T-helper 17 cell (primary cell): Measurements from ENCODE around the gene IKZF3. TPM values are rescaled to one million over a fixed set of nuclear protein-coding genes. Genes with fewer than 3 reads are reported as not detected.

Experiments
- ATAC-seq: fragments of 150-1000 bp; cut with Tn5 transposase; 2 replicates; pipeline ENCODE4 v1.10.0; 2021; ENCODE audit warnings: mild to moderate bottlenecking, moderate library complexity
- DNase-seq, 3 donors: peaks; one replicate each; pipeline versions ENCODE4 v3.0.0 to v3.0.0-alpha.2; 2020 to 2021
- H3K9me3 ChIP-seq: one replicate; pipeline ENCODE4 v1.7.0; 2013; ENCODE audit warnings: low read length, mild to moderate bottlenecking; ENCODE audit not compliant: control insufficient read depth, poor library complexity, severe bottlenecking
- H3K27ac Mint-ChIP-seq: one replicate; pipeline ENCODE4 v1.8.0; 2022; ENCODE audit warnings: mild to moderate bottlenecking, moderate library complexity, mixed read lengths
- H3K27me3 Mint-ChIP-seq: one replicate; pipeline ENCODE4 v1.8.0; 2022; ENCODE audit warnings: mixed read lengths
- H3K36me3 Mint-ChIP-seq: one replicate; pipeline ENCODE4 v1.8.0; 2022; ENCODE audit warnings: low read depth, mixed read lengths
- H3K4me1 Mint-ChIP-seq: one replicate; pipeline ENCODE4 v1.8.0; 2022; ENCODE audit warnings: mild to moderate bottlenecking, mixed read lengths
- H3K4me3 Mint-ChIP-seq: one replicate; pipeline ENCODE4 v1.8.0; 2022; ENCODE audit warnings: mild to moderate bottlenecking, moderate library complexity, mixed read lengths
- total RNA-seq, 4 donors: library from RNA in 2 of 4; stranded (reverse) in 2 of 4; gene quantifications; one replicate each; pipeline ENCODE4 v1.2.3 and lab custom pipeline; 2022 to 2026

The IKZF3 gene
- total RNA-seq, 2 donors from 2014 or later, result 106 to 113 TPM

DNA sequence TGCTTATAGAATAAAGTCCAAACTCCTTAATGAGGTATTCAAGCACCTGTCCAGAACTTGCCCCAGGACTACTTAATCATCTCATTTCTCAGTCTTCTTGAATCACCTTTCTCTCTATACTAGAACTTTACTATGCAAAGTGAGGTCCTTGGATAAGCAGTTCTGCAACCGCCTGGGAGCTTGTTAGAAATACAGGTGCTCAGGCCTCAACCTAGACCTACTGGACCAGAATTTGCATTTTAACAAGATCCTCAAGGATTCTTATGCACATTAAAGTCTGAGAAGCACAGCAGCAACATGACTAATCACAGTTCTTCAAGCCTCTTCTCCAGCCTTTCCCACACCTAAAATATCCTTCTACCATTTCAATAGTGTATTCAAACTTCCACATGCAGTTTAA lies 64.7 kb downstream of the IKZF3 start:
- peaks cover 4% of the 10 kb centered on the region for H3K36me3 Mint-ChIP-seq
- no peak overlapping the region for H3K4me3 Mint-ChIP-seq
- ATAC-seq (no peak), DNase-seq (no peak)
- peaks cover 42% of the 10 kb centered on the region for H3K4me1 Mint-ChIP-seq
- H3K9me3 ChIP-seq, result no peaks in the 10 kb centered on the region
- H3K27me3 Mint-ChIP-seq, result no peaks in the 10 kb centered on the region
- H3K27ac Mint-ChIP-seq, result peak overlapping the region; percentile 94

DNA sequence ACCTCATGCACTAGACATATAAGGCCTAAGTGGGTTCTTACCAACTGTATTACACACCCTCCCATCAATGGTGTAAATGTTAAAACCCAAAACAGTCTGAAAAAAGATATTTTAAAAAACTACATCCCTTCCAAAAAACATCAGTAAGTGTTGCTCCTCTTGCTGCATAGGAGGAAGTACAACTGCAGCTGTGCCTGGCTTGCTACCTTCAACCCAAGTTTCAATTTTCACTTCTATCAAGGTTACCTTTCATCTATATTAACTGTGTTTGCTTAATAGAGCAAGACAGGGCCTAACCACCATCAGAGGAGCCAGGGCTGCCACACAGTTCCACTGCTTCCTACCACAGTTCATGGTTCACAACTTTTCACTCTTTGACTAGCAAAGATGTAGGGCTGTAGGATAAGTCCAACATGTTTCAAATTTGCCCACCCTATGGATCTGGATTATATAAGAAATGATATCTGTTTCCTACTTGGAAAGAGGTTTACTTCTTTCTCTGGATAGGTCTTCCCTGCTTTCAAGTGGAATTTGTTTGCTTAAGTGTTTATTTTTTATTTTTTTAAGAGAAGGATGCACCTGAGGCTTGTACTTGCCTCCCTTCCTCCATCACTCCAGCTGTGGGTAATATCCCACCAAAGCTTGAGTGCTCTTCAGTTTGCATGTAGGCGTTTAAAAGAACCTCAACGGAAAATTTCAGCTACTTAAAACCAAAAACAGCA lies 69.7 kb downstream of the IKZF3 start:
- Mint-ChIP-seq H3K4me3 (peak overlapping the region; percentile 49), H3K27me3 (no peaks in the 10 kb centered on the region), H3K27ac (peak overlapping the region; percentile 96), H3K4me1 (peaks cover 57% of the 10 kb centered on the region), H3K36me3 (peaks cover 5% of the 10 kb centered on the region)
- ATAC-seq (peak; percentile 83), DNase-seq (no peak)
- H3K9me3 ChIP-seq, result no peaks in the 10 kb centered on the region

DNA sequence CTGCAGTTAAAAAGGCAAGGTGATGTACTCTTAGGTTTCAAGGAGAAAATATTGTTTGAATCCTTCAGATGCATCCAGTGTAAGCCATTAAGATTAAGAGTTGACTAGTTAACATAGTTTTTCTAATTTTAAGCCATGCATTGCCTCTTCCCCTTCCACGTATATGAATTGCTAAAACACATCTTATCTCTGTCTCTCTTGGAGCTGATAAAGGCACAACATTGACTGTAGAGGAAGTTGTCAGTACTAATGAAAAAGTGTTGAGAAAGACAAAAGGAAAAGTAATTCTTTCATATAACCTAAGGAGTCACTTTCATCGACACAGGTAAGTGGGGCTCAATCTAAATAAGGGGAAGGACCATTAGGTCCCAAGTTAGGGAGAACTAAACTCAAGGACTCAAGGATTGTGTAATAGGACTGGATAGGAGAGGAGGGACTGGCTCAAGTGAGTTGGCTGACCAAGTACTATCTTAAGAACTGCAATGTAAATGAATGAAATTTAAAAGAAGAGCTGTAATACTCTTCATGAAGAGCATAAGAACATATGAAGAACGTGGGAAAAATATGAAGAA lies 70.7 kb downstream of the IKZF3 start:
- Mint-ChIP-seq H3K4me3 (peak overlapping the region; percentile 89), H3K4me1 (peaks cover 52% of the 10 kb centered on the region), H3K36me3 (peaks cover 5% of the 10 kb centered on the region), H3K27ac (peak overlapping the region; percentile 96), H3K27me3 (no peaks in the 10 kb centered on the region)
- no peaks in the 10 kb centered on the region for H3K9me3 ChIP-seq
- ATAC-seq (no peak), DNase-seq (no peak)

DNA sequence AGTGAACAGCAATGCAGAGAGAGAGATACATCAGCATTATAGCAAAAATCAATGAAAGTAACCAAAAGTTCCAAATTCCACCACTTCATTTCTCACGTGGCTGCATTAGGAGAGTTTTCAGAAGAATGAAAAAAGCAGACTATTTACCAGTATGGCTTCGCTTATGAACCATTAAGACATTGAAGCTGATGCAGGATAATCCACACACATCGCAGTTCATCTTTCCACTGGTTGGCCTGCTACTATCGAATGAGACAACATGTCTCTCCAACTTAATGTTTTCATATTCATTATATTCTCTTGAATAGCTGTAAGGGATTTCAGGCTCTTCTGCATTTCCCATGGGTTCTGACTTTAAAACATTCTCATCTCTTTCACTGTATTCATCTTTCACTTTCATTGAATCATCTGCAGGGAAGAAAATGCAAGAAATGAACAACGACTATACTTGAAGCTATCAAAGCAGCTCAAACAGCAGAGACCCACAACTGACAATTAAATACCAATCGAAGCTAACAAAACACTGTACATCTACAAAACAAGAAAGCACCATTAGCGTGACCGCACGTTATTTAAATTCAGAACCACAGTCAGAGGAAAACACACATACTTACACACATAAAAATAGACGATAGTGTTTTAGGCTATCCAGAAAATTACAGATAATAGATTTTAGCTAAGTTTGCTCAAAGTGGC lies 71.4 kb downstream of the IKZF3 start:
- no peak for ATAC-seq

DNA sequence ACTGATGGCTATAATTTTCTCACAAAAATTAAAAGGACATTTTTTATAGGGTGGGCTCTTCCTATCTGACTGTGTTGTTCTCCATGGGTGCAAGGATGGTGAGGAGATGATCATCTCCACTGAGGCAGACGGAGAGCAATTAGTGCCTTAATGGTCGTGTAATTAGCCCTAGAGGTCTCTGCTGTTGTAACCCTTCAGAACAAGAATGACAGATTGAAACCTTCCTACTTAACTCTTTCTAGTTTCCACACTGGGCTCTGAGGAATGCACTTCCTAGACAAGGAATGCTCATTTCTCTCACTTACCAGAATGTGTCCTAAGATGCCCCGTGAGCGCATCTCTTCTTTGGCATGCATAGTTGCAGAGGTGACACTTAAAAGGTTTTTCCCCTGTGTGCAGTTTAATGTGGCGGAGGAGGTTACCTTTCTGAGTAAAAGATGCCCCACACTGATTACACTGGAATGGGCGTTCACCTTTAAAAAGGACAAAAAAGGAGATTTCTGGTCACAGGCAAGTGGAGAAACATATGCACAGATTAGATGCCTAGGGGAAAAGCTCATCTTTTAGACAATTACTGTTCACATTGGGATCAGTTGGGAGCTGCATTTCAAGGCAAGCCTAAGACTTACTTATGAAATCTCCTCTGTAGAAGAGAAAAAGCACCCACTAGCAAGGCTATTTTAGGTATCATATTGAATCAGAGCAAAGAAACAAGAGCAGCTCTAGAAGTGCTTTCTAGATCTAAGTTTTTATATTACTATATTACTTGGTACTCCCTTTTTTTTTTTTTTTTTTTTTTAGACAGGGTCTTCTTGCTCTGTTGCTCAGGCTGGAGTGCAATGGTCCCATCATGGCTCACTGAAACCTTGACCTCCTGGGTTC lies 72.8 kb downstream of the IKZF3 start:
- ATAC-seq, result peak; percentile 81
- peak overlapping the region; percentile 82 for H3K4me3 Mint-ChIP-seq
- no peak for DNase-seq
- H3K4me1 Mint-ChIP-seq, result peaks cover 48% of the 10 kb centered on the region
- no peaks in the 10 kb centered on the region for H3K27me3 Mint-ChIP-seq
- no peaks in the 10 kb centered on the region for H3K9me3 ChIP-seq
- H3K36me3 Mint-ChIP-seq, result peaks cover 12% of the 10 kb centered on the region
- peak overlapping the region; percentile 96 for H3K27ac Mint-ChIP-seq

More for the DNA sequence above, 71.4 kb downstream of the IKZF3 start:
- H3K4me1 Mint-ChIP-seq, result peaks cover 48% of the 10 kb centered on the region
- H3K27ac Mint-ChIP-seq, result peak overlapping the region; percentile 96
- peaks cover 8% of the 10 kb centered on the region for H3K36me3 Mint-ChIP-seq
- no peak for DNase-seq
- no peaks in the 10 kb centered on the region for H3K9me3 ChIP-seq
- H3K4me3 Mint-ChIP-seq, result peak overlapping the region; percentile 89
- H3K27me3 Mint-ChIP-seq, result no peaks in the 10 kb centered on the region

DNA sequence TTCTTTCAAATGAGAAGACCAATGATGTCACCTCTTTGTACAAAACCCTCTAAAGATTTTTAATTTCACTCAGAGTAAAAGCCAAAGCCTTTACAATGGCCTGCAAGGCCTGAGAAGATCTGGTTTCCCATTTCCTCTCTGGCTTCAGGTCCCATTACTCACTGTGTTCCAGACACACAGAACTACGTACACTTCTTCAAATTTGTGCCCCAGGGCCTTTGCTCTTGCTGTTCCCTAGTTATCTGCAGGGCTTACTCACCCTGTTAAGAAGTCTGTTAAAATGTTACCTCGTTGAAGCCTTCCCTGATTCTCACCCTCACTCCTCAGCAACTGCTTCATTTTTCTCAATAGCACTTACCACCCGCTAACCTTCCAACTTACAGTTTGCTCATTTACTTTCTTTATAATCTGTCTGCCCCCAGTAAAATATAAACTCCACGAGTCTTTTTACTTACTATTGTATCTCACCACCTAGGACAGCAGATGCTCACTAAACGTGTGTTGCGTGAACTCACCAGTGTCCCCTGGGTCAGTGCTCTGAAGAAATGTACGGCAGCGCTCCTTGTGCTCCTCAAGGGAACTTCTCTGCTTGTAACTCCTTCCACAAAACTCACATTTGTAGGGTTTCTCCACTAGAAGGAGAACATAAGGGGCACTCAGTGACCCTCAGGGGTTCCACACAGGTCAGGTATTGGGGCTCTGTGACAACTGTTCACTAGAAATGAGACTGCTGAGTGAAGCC lies 76.2 kb downstream of the IKZF3 start:
- Mint-ChIP-seq H3K27ac (peak overlapping the region; percentile 77), H3K4me1 (peaks cover 37% of the 10 kb centered on the region), H3K4me3 (peak overlapping the region; percentile 12), H3K27me3 (no peaks in the 10 kb centered on the region), H3K36me3 (peaks cover 12% of the 10 kb centered on the region)
- no peaks in the 10 kb centered on the region for H3K9me3 ChIP-seq
- ATAC-seq (no peak), DNase-seq (no peak)

DNA sequence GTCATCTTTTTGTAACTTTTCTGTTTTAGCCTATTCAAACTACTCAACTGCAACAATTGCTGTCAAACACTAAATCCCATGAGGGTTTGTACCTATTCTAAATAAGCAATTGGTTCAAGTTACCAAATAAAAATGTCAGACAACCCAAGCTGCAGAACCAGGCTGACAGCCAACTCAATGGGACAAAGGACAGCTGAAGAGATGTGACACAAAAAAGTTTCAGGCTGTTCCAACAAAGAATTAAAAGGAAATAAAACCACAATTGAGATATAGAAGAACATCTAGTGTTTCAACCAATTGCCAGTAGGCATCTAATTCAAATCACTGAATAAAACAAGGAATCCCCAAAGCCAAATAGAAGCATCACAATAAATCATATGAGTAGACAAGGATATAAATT lies 77.1 kb downstream of the IKZF3 start:
- ATAC-seq (no peak), DNase-seq (no peak)
- H3K9me3 ChIP-seq, result no peaks in the 10 kb centered on the region
- Mint-ChIP-seq H3K4me1 (peaks cover 36% of the 10 kb centered on the region), H3K4me3 (no peak overlapping the region), H3K27me3 (no peaks in the 10 kb centered on the region), H3K36me3 (peaks cover 12% of the 10 kb centered on the region), H3K27ac (no peak overlapping the region)

DNA sequence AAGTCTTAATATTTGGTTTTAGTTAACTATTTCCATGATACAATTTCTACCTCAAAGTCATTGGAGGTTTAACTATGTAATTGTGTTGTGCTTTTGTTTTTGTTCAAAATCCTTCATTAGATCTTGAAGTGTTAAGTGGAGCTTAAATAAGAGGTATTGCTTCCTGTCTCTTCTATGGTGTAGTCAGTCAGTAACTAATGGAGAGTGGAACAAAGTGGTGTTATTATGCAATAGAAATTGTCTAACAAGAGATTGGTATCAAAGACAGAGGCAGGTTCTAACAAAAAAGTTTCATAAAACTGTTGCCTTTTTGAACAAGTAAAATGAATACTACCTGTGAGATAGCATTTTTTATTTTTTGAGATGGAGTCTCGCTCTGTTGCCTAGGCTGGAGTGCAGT lies 81.1 kb downstream of the IKZF3 start:
- H3K4me3 Mint-ChIP-seq, result peak overlapping the region; percentile 28
- ATAC-seq (no peak), DNase-seq (no peak)
- peak overlapping the region; percentile 91 for H3K27ac Mint-ChIP-seq
- no peaks in the 10 kb centered on the region for H3K27me3 Mint-ChIP-seq
- peaks cover 42% of the 10 kb centered on the region for H3K4me1 Mint-ChIP-seq
- H3K36me3 Mint-ChIP-seq, result peaks cover 12% of the 10 kb centered on the region
- H3K9me3 ChIP-seq, result no peaks in the 10 kb centered on the region

DNA sequence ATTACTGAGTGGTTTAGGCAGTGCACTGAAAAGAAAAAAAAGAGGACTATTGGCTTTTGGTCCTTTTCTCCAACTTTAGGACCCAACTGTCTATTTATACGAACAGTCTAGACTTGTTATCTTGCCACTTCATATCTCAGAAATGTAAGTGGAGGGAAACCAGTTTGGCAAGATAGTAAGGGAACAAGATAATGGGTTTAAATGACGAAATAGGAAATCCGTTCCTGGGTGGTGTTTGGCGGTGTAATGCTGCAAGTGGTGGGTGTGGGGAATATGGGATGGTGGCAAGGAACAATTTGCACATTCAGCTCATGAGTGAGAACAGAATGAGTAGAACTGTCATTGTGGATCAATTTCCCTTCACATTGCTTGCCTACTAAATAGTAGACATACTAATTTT lies 81.6 kb downstream of the IKZF3 start:
- H3K4me1 Mint-ChIP-seq, result peaks cover 38% of the 10 kb centered on the region
- peaks cover 12% of the 10 kb centered on the region for H3K36me3 Mint-ChIP-seq
- ATAC-seq, result no peak
- no peaks in the 10 kb centered on the region for H3K9me3 ChIP-seq
- peak overlapping the region; percentile 91 for H3K27ac Mint-ChIP-seq
- no peak overlapping the region for H3K4me3 Mint-ChIP-seq
- no peak for DNase-seq
- H3K27me3 Mint-ChIP-seq, result no peaks in the 10 kb centered on the region

DNA sequence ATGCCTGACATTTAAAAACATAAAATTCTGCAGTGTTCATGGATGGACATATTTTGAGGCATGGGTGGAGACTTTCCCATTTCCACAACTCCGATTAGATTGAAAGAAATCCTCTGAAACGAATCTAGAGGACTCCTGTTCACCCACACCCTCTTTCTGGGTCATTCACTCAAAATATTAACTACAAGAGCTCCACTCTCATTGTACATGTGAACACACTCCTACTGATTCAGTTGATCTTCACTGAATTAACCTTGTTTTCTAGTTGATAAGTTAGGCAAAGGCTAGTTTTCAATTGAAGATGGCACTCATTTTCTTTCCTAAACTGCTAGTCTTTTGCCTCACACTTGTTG lies 82.3 kb downstream of the IKZF3 start:
- H3K27me3 Mint-ChIP-seq, result no peaks in the 10 kb centered on the region
- DNase-seq, result no peak
- no peaks in the 10 kb centered on the region for H3K9me3 ChIP-seq
- H3K36me3 Mint-ChIP-seq, result peaks cover 8% of the 10 kb centered on the region
- H3K27ac Mint-ChIP-seq, result peak overlapping the region; percentile 91
- ATAC-seq, result no peak
- peaks cover 36% of the 10 kb centered on the region for H3K4me1 Mint-ChIP-seq
- H3K4me3 Mint-ChIP-seq, result peak overlapping the region; percentile 53

DNA sequence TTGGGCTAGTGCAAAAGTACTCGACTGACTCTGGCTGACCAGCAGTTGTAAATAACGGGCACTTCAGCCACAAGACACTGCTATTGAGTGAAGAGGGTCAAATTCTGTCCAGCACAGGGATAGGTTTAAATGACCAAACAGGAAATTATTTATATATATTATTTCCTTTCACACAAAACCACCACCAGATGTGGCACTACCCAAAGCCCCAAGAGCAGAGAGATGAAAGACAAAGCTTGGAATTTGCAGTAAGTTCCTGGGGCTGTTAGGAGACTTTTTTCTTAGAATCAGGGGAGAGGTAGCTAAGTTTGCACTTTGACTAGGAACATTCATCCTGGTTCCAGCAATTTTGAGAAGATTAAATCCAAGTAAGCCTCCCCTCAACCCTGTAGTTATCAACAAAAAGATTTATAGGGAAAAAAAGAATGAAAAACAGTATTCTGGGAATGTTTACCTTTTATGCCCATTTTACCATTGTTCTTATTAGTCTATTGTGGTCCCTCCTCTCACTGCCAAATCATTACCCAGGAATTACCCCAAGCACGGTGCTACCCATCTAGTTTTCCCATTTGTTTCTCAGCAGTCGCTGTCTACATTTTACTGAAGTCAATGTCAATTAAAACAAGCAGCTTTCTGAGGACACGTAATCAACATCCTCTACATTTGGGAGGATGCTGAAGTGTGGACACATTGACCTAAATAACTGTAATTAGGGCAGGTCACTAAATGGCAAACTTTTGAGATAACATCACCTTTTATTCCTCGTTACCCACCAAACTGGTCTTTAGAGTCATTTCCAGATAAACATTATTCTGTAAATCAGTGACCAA lies 82.9 kb downstream of the IKZF3 start:
- Mint-ChIP-seq H3K4me1 (peaks cover 39% of the 10 kb centered on the region), H3K27ac (peak overlapping the region; percentile 91), H3K4me3 (peak overlapping the region; percentile 53), H3K36me3 (peaks cover 8% of the 10 kb centered on the region), H3K27me3 (no peaks in the 10 kb centered on the region)
- DNase-seq, result no peak
- ATAC-seq, result no peak
- H3K9me3 ChIP-seq, result no peaks in the 10 kb centered on the region
